Mesodermal cell (in vitro differentiated cells): ENCODE results near the gene WFDC10B.
"Not testable (repeated sequence)": the region's sequence is repeated elsewhere in the genome, so short reads cannot be mapped to it uniquely, and the experiment has no call there.

Source experiments
- H3K27ac ChIP-seq: 2 replicates; pipeline ENCODE4 v1.7.0; 2013; ENCODE audit warnings: mild to moderate bottlenecking, low read depth, low read length, moderate library complexity; ENCODE audit not compliant: severe bottlenecking
- H3K36me3 ChIP-seq: 2 replicates; pipeline ENCODE4 v1.7.1; 2013; ENCODE audit warnings: mild to moderate bottlenecking, low read length, moderate library complexity; ENCODE audit not compliant: control insufficient read depth, insufficient read depth
- H3K4me1 ChIP-seq: one replicate; pipeline ENCODE4 v1.7.1; 2013; ENCODE audit warnings: mild to moderate bottlenecking, low read length; ENCODE audit not compliant: insufficient read depth, control insufficient read depth, poor library complexity, severe bottlenecking
- H3K4me3 ChIP-seq: 2 replicates; pipeline ENCODE4 v1.7.0; 2013; ENCODE audit warnings: low read length, control low read depth, mild to moderate bottlenecking; ENCODE audit not compliant: insufficient read depth, poor library complexity, severe bottlenecking; ENCODE audit errors: extremely low read depth
- H3K9me3 ChIP-seq: 2 replicates; pipeline ENCODE4 v1.7.1; 2013; ENCODE audit warnings: mild to moderate bottlenecking, low read length, moderate library complexity; ENCODE audit not compliant: control insufficient read depth
- WGBS, 2 experiments: methylation state at CpG; one replicate each; pipeline ENCODE4 v1.1.5; 2013; ENCODE audit warnings: missing lambda C conversion rate in 2 of 2; ENCODE audit not compliant: insufficient coverage in 2 of 2; 5-methylcytosine and 5-hydroxymethylcytosine counted together

WFDC10B gene

DNA sequence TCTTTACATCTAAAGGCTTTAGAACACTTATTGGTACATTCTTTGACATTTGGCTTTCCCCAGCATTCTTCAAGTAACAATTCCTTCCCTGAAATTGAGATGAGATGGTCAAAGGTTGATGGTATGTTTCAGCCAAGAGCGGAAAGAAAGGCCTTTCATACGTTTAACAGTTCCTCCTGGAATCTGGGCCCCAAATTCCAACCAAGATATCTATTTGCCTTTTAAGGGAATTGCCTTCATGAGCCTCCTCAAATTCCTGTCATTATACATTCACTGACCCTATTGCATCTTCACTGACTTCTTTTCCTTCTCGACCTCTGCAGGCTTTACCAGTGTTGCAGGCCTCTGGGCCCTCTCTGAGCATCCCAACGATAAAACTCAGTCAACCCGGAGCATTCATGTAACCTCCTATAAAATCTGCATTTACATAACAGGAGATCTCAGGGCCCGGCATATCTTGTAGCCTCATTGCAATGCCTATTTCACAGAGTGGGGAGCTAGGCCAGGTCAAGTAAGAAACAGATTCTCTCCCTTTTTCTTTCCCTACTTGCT lies 55.4 kb downstream of the WFDC10B start:
- WGBS, 2 experiments: 87 to 89% methylated on average over 5 to 6 of the region's 6 CpGs
- no peak overlapping the region for H3K4me3 ChIP-seq
- no peaks in the 10 kb centered on the region for H3K9me3 ChIP-seq
- no peaks in the 10 kb centered on the region for H3K4me1 ChIP-seq
- no peak overlapping the region for H3K27ac ChIP-seq
- H3K36me3 ChIP-seq: no peaks in the 10 kb centered on the region

DNA sequence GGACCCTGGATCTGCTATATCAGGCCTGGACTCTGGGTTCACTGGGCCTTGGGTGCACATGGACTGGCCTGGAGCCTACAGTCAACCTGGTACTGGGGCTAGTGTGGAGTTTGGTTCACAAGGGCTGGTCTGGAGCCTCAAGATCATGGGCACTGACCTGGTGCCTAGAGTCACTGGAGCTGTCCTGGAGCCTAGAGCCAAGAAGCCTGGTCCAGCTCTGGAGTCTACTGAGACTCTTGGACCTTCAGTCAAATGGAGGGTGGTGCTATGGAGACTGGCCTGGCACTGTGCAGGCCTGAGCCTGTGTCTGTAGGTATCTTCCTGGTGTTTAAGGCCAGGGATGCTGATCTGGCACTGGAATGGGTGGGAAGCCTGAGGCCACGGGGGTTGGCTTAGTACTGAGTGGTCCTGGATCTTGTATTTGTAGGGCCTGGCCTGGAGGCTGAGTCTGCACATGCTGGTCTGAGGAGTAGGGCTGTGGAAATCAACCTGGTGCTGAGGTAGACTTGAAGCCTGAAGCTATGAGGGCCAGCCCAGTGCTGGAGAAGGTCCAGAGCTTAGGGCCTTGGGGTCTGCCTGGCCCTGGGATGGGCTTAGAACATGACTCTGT lies 57.3 kb downstream of the WFDC10B start:
- Histone ChIP-seq H3K9me3 (no peaks in the 10 kb centered on the region), H3K27ac (no peak overlapping the region), H3K36me3 (no peaks in the 10 kb centered on the region), H3K4me3 (no peak overlapping the region), H3K4me1 (no peaks in the 10 kb centered on the region)
- WGBS, 2 experiments: 83 to 89% methylated on average over 1 of the region's 1 CpG

DNA sequence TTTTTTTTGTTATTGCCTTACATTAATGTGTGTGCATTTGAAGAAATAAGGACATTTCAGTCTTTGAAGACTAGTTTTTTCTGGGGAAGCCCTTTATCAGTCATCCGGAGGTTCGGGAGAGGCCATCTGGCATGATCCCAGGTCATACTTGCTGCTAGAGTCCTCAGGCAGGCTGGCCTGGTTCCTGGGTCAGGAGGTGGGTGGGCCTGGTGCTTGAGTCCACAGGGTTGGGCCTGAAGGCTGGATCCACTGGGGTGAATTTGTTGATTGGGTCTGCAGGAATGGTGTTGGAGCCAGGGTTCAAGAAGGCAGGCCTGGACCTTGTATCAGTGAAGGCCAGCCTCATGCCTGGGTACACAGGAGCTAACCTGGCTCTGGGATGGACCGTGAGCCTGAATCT lies 57.9 kb downstream of the WFDC10B start:
- no peaks in the 10 kb centered on the region for H3K4me1 ChIP-seq
- no peak overlapping the region for H3K4me3 ChIP-seq
- no peak overlapping the region for H3K27ac ChIP-seq
- H3K36me3 ChIP-seq: no peaks in the 10 kb centered on the region
- no peaks in the 10 kb centered on the region for H3K9me3 ChIP-seq
- WGBS, 2 experiments: 87 to 98% methylated on average over 3 of the region's 3 CpGs

DNA sequence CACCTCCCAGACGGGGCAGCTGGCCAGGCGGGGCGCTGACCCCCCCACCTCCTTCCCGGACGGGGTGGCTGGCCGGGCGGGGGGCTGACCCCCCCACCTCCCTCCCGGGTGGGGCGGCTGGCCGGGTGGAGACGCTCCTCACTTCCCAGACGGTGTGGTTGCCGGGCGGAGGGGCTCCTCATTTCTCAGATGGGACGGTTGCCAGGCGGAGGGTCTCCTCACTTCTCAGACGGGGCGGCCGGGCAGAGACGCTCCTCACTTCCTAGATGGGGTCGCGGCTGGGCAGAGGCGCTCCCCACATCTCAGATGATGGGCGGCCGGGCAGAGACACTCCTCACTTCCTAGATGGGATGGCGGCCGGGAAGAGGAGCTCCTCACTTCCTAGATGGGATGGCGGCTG lies 59.0 kb downstream of the WFDC10B start:
- H3K9me3 ChIP-seq, H3K4me1 ChIP-seq, H3K36me3 ChIP-seq, H3K27ac ChIP-seq, H3K4me3 ChIP-seq: not testable (repeated sequence)
- 94 to 100% methylated on average over 1 to 7 of the region's 28 CpGs for WGBS, 2 experiments

DNA sequence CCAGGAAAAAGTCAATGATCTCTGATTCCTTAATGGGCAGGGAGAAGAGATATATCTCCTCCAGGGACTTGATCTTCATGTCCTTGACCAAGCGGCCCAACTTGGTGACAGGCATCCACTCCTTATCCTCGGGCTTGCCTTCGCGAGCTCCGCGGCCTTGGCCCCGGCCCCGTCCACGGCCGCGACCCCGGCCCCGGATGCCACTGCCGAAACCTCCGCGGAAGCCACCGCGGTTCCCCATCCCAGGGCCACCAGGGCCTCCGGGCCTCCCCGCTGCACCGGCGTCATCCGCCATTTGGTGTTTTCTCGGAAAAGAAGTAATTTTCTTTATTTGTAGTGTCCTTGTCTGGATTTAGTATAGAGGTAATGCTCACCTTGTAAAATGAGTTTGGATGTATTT lies 63.7 kb downstream of the WFDC10B start:
- H3K9me3 ChIP-seq, H3K4me1 ChIP-seq, H3K4me3 ChIP-seq, H3K27ac ChIP-seq, H3K36me3 ChIP-seq: not testable (repeated sequence)
- 98 to 100% methylated on average over 1 to 12 of the region's 24 CpGs for WGBS, 2 experiments

DNA sequence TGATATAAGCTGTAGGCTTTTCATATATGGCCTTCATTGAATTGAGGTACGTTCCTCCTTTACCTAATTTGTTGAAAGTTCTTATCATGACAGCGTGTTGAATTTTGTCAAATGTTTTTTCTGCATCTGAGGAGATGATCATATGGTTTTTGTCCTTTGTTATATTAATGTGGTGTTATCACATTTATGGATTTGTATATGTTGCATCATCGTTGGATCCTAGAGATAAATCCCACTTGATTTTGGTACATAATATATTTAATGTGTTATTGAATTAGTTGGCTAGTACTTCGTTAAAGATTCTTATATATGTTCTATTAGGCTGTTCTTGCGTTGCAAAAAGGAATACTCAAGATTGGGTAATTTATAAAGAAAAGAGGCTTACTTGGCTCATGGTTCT lies 65.1 kb downstream of the WFDC10B start:
- no peaks in the 10 kb centered on the region for H3K9me3 ChIP-seq
- no peaks in the 10 kb centered on the region for H3K36me3 ChIP-seq
- no peaks in the 10 kb centered on the region for H3K4me1 ChIP-seq
- H3K4me3 ChIP-seq: no peak overlapping the region
- no peak overlapping the region for H3K27ac ChIP-seq
- 100% methylated on average over 1 to 4 of the region's 5 CpGs for WGBS, 2 experiments

DNA sequence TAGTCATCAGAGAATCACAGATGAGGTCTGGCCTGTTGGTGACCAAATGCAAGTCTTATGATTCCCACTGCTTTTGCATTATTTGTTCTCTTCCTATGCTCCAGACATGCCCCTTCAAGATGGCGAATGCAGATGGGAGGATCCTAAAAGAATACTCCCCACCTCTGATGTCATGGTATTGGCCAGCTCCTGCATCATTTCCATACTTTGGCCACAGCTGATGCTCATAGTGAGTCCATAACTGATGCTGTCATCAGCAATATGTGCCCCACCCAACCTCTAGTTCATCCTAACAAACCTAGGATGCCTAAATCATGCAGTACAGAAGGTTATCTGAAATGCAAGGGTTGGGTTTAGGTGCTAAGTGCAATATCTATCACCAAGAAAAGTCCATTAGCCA lies 68.3 kb downstream of the WFDC10B start:
- Histone ChIP-seq H3K4me1 (no peaks in the 10 kb centered on the region), H3K27ac (no peak overlapping the region), H3K9me3 (no peaks in the 10 kb centered on the region), H3K36me3 (no peaks in the 10 kb centered on the region), H3K4me3 (no peak overlapping the region)
- 77 to 88% methylated on average over 1 of the region's 1 CpG for WGBS, 2 experiments
